HCT116 (cell line): ENCODE results near the gene UBE2D1. TPM values are rescaled to one million over a fixed set of nuclear protein-coding genes. Genes with fewer than 3 reads are reported as not detected.

Experiments
- ATAC-seq: fragments of 200-7000 bp; cut with Tn5 transposase; 2 replicates; pipeline ENCODE4 v1.9.1; 2020; ENCODE audit warnings: mild to moderate bottlenecking, moderate library complexity
- BruUV-seq: library from RNA; stranded (reverse); fragments of 400-500 nt; replicated peaks from 2 replicates; lab custom pipeline; 2021; lab: Mats Ljungman, UMichigan
- CTCF ChIA-PET: fragments of 300-600 bp; sonication (Branson Sonifier 250); formaldehyde crosslinking; loops from one replicate; lab custom pipeline; 2021; ENCODE audit warnings: antibody characterized with exemption; lab: Charles Lee
- POLR2A ChIA-PET: fragments of 300-600, 350-600 bp; sonication (Branson Sonifier 250); formaldehyde crosslinking; loops from one replicate; lab custom pipeline; 2021; ENCODE audit warnings: antibody characterized with exemption; lab: Charles Lee
- RAD21 ChIA-PET, 2 experiments: fragments of 300-600 bp; sonication (Branson Sonifier 250); formaldehyde crosslinking; loops; one replicate each; lab custom pipeline; 2023; ENCODE audit warnings: low total read pairs in 2 of 2; ENCODE audit not compliant: uncharacterized antibody in 2 of 2, unreplicated experiment in 2 of 2, low non-redundant PET in 1 of 2; lab: Charles Lee
- DNase-seq: peaks from one replicate; pipeline ENCODE4 v3.0.0-alpha.2; 2010; ENCODE audit warnings: low read depth, low spot score
- H2AFZ ChIP-seq: fragments of 200-600 bp; shearing (Covaris generic), sonication (generic); 2 replicates; pipeline ENCODE4 v1.6.1; 2017; ENCODE audit warnings: low read depth, mixed run types, mixed read lengths, antibody characterized with exemption, low read length; ENCODE audit not compliant: poor library complexity, severe bottlenecking
- H3K27ac ChIP-seq: 2 replicates; pipeline ENCODE4 v1.5.1; 2012; ENCODE audit warnings: low read depth, low read length
- H3K27me3 ChIP-seq: fragments of 200-600 bp; sonication (generic); 2 replicates; pipeline ENCODE4 v1.6.1; 2016; ENCODE audit warnings: mixed run types, low read length, mixed read lengths; ENCODE audit not compliant: insufficient read depth
- H3K36me3 ChIP-seq, 2 experiments: fragments of 200-500 bp in 1 of 2; fragments of 200-600 bp in 1 of 2; sonication (Bioruptor generic) in 1 of 2; sonication (generic) in 1 of 2; 2 replicates each; pipeline versions ENCODE4 v1.5.1 to v1.6.1; 2014 to 2016; ENCODE audit warnings: low read length in 2 of 2, inconsistent platforms in 1 of 2, mixed read lengths in 1 of 2, mixed run types in 1 of 2; ENCODE audit not compliant: insufficient read depth in 2 of 2, control insufficient read depth in 1 of 2
- H3K4me1 ChIP-seq, 2 experiments: fragments of 200-600 bp in 1 of 2; sonication (generic) in 1 of 2; 2 replicates each; pipeline versions ENCODE4 v1.5.1 to v1.6.1; 2012 to 2017; ENCODE audit warnings: low read length in 2 of 2, inconsistent platforms in 1 of 2, mild to moderate bottlenecking in 1 of 2, mixed read lengths in 1 of 2, mixed run types in 1 of 2, moderate library complexity in 1 of 2; ENCODE audit not compliant: insufficient read depth in 2 of 2, control insufficient read depth in 1 of 2
- H3K4me2 ChIP-seq: fragments of 200-600 bp; sonication (generic); 2 replicates; pipeline ENCODE4 v1.6.1; 2017; ENCODE audit warnings: mixed run types, low read length, mixed read lengths
- H3K4me3 ChIP-seq, 2 experiments: fragments of 200-600 bp in 1 of 2; sonication (generic) in 1 of 2; replicated peaks in 1 of 2; 2 replicates each; pipeline ENCODE4 v1.5.1; 2011 to 2016; ENCODE audit warnings: low read length in 2 of 2, control low read depth in 1 of 2, low read depth in 1 of 2, mild to moderate bottlenecking in 1 of 2, mixed read lengths in 1 of 2, mixed run types in 1 of 2
- H3K79me2 ChIP-seq: fragments of 200-600 bp; sonication (generic); 2 replicates; pipeline ENCODE4 v1.6.1; 2017; ENCODE audit warnings: mild to moderate bottlenecking, mixed run types, low read length, moderate library complexity, mixed read lengths; ENCODE audit not compliant: insufficient read depth
- H3K9ac ChIP-seq: fragments of 200-600 bp; sonication (generic); 2 replicates; pipeline ENCODE4 v1.6.1; 2016; ENCODE audit warnings: low read length, mixed read lengths
- H3K9me2 ChIP-seq: fragments of 200-600 bp; sonication (generic), shearing (Covaris generic); 2 replicates; pipeline ENCODE4 v1.6.1; 2017; ENCODE audit warnings: mixed run types, mild to moderate bottlenecking, moderate library complexity; ENCODE audit not compliant: insufficient read depth
- H3K9me3 ChIP-seq, 2 experiments: fragments of 200-500 bp in 1 of 2; fragments of 200-600 bp in 1 of 2; sonication (Bioruptor generic) in 1 of 2; sonication (generic) in 1 of 2; 2 replicates each; pipeline ENCODE4 v1.6.1; 2014 to 2017; ENCODE audit warnings: low read length in 2 of 2, mixed read lengths in 2 of 2, inconsistent platforms in 1 of 2, low read depth in 1 of 2, mild to moderate bottlenecking in 1 of 2, mixed run types in 1 of 2, moderate library complexity in 1 of 2; ENCODE audit not compliant: control insufficient read depth in 1 of 2, insufficient read depth in 1 of 2
- H4K20me1 ChIP-seq: fragments of 200-600 bp; sonication (generic), shearing (Covaris generic); 2 replicates; pipeline ENCODE4 v1.6.1; 2017; ENCODE audit warnings: mixed run types, mild to moderate bottlenecking, moderate library complexity; ENCODE audit not compliant: insufficient read depth
- CBX3 ChIP-seq: IDR thresholded peaks from 2 replicates; pipeline ENCODE4 v1.6.1; 2012; ENCODE audit warnings: low read depth
- CEBPB ChIP-seq: IDR thresholded peaks from 2 replicates; pipeline ENCODE4 v1.6.1; 2012; ENCODE audit warnings: low read depth
- EGR1 ChIP-seq: IDR thresholded peaks from 2 replicates; pipeline ENCODE4 v1.6.1; 2012; ENCODE audit warnings: low read depth
- EZH2phosphoT487 ChIP-seq: fragments of 200-600 bp; IDR thresholded peaks from 2 replicates; pipeline ENCODE4 v1.6.1; 2018; ENCODE audit warnings: antibody characterized with exemption, borderline replicate concordance
- MAX ChIP-seq: IDR thresholded peaks from 2 replicates; pipeline ENCODE4 v1.6.1; 2012
- POLR2A ChIP-seq: IDR thresholded peaks from 2 replicates; pipeline ENCODE4 v1.7.0; 2011; ENCODE audit warnings: borderline replicate concordance; ENCODE audit not compliant: insufficient read depth, insufficient read length; ENCODE audit errors: extremely low read depth
- POLR2AphosphoS5 ChIP-seq: IDR thresholded peaks from 2 replicates; pipeline ENCODE4 v1.6.1; 2011; ENCODE audit warnings: mild to moderate bottlenecking, low read depth, low read length, moderate library complexity
- RAD21 ChIP-seq: IDR thresholded peaks from 2 replicates; pipeline ENCODE4 v1.6.1; 2012; ENCODE audit warnings: low read depth, mild to moderate bottlenecking
- REST ChIP-seq: IDR thresholded peaks from 2 replicates; pipeline ENCODE4 v1.6.1; 2012; ENCODE audit warnings: low read depth
- SIN3A ChIP-seq: IDR thresholded peaks from 2 replicates; pipeline ENCODE4 v1.6.1; 2012; ENCODE audit warnings: low read depth
- SP1 ChIP-seq: IDR thresholded peaks from 2 replicates; pipeline ENCODE4 v1.6.1; 2012; ENCODE audit warnings: low read depth
- SRF ChIP-seq: IDR thresholded peaks from 2 replicates; pipeline ENCODE4 v1.6.1; 2012; ENCODE audit warnings: low read depth
- YY1 ChIP-seq: IDR thresholded peaks from 2 replicates; pipeline ENCODE4 v1.6.1; 2011; ENCODE audit warnings: low read length, low read depth, moderate library complexity, mild to moderate bottlenecking; ENCODE audit not compliant: insufficient replicate concordance; ENCODE audit errors: extremely low read depth
- ZBTB33 ChIP-seq: IDR thresholded peaks from 2 replicates; pipeline ENCODE4 v1.6.1; 2011; ENCODE audit warnings: mild to moderate bottlenecking, low read length, moderate library complexity; ENCODE audit not compliant: insufficient replicate concordance; ENCODE audit errors: extremely low read depth
- ZNF274 ChIP-seq: fragments of 200-500 bp; sonication (Bioruptor generic); IDR thresholded peaks from 2 replicates; pipeline ENCODE4 v1.6.1; 2014; ENCODE audit warnings: mild to moderate bottlenecking, low read depth, low read length, inconsistent platforms
- intact Hi-C: fragments of 100-400 bp; cut with micrococcal nuclease; formaldehyde crosslinking; loops from 2 replicates; pipeline ENCODE4 v1.10.0; 2022
- total RNA-seq: library from RNA; stranded (reverse); gene quantifications from one replicate; pipeline ENCODE4 v1.2.1, GENCODE V29; 2021; ENCODE audit not compliant: unreplicated experiment

Gene UBE2D1
- total RNA-seq, 1 experiment from 2014 or later, result 15.5 TPM

GRCh38 chr10:58347967-58348366 lies 13.2 kb downstream of the UBE2D1 start:
- POLR2A ChIA-PET, result no interaction called here
- no peak for ATAC-seq
- Histone ChIP-seq H4K20me1 (no peaks in the 10 kb centered on the region; the same call in 1 of the 2 replicates), H3K36me3 (no peaks in the 10 kb centered on the region), H3K79me2 (peaks cover 38% of the 10 kb centered on the region), H3K27ac (no peak overlapping the region), H3K27me3 (no peaks in the 10 kb centered on the region), H3K9me3 (no peaks in the 10 kb centered on the region), H3K9ac (no peak overlapping the region), H3K4me1 (no peaks in the 10 kb centered on the region), H3K4me2 (no peak overlapping the region), H2AFZ (no peak overlapping the region), H3K4me3 (no peak overlapping the region), H3K9me2 (no peaks in the 10 kb centered on the region)
- RAD21 ChIA-PET, result no interaction called here
- CTCF ChIA-PET, result no interaction called here
- no TSS peak for BruUV-seq
- TF ChIP-seq YY1 (no peak), CBX3 (no peak), CEBPB (no peak), POLR2A (no peak), POLR2AphosphoS5 (no peak), ZBTB33 (no peak), SP1 (no peak), ZNF274 (no peak), SIN3A (no peak), RAD21 (no peak), SRF (no peak), EZH2phosphoT487 (no peak), EGR1 (no peak), REST (no peak), MAX (no peak)
- intact Hi-C loops, result no loop called here
- no peak for DNase-seq
